HG03103 (cell line): ENCODE data around the gene ALPK1.
A peak's percentile ranks its signal among the peaks of the same experiment; 100 is the strongest.
"Not testable (repeated sequence)": the region's sequence is repeated elsewhere in the genome, so short reads cannot be mapped to it uniquely, and the experiment has no call there.

Experiments used
- ATAC-seq: cut with Tn5 transposase; IDR thresholded peaks from one replicate; pipeline ENCODE4 v1.9.1; 2021; ENCODE audit warnings: low read depth; ENCODE audit not compliant: unreplicated experiment

ALPK1 gene

GRCh38 chr4:112296949-112297880 lies at the start of gene ALPK1:
TSS of gene ALPK1 (plus strand) at chr4:112297369.
- ATAC-seq: peak; percentile 83

GRCh38 chr4:112251019-112251643 lies 46.0 kb upstream of the ALPK1 start:
- ATAC-seq: no peak

- ATAC-seq: no peak
Measured at GRCh38 chr4:112252234-112252633, 44.9 kb upstream of the ALPK1 start.

- no peak for ATAC-seq
Measured at GRCh38 chr4:112253382-112254000, 43.7 kb upstream of the ALPK1 start.

- ATAC-seq: no peak
Measured at GRCh38 chr4:112257098-112257497, 40.1 kb upstream of the ALPK1 start.

- ATAC-seq: no peak
Measured at GRCh38 chr4:112266823-112267222, 30.3 kb upstream of the ALPK1 start.

- no peak for ATAC-seq
Measured at GRCh38 chr4:112270051-112270450, 27.1 kb upstream of the ALPK1 start.

GRCh38 chr4:112270640-112271421 lies 26.3 kb upstream of the ALPK1 start:
- no peak for ATAC-seq

GRCh38 chr4:112272292-112272691 lies 24.9 kb upstream of the ALPK1 start:
- no peak for ATAC-seq

GRCh38 chr4:112274959-112275358 lies 22.2 kb upstream of the ALPK1 start:
- no peak for ATAC-seq

GRCh38 chr4:112276113-112276512 lies 21.1 kb upstream of the ALPK1 start:
- ATAC-seq: no peak

- ATAC-seq: no peak
Measured at GRCh38 chr4:112277220-112277619, 19.9 kb upstream of the ALPK1 start.

GRCh38 chr4:112277705-112278448 lies 19.3 kb upstream of the ALPK1 start:
- no peak for ATAC-seq

- ATAC-seq: peak; percentile 53
Measured at GRCh38 chr4:112279025-112279881, 17.9 kb upstream of the ALPK1 start.

- peak; percentile 12 for ATAC-seq
Measured at GRCh38 chr4:112279882-112280315, 17.3 kb upstream of the ALPK1 start.

GRCh38 chr4:112280386-112281056 lies 16.6 kb upstream of the ALPK1 start:
- ATAC-seq: no peak

GRCh38 chr4:112281895-112282398 lies 15.2 kb upstream of the ALPK1 start:
- ATAC-seq: not testable (repeated sequence)
